HCT116 (cell line): Measurements from ENCODE around the gene HMCN2. TPM values are rescaled to one million over a fixed set of nuclear protein-coding genes. Genes with fewer than 3 reads are reported as not detected.

Experiments
- ATAC-seq: fragments of 200-7000 bp; cut with Tn5 transposase; 2 replicates; pipeline ENCODE4 v1.9.1; 2020; ENCODE audit warnings: mild to moderate bottlenecking, moderate library complexity
- BruUV-seq: library from RNA; stranded (reverse); fragments of 400-500 nt; replicated peaks from 2 replicates; lab custom pipeline; 2021; lab: Mats Ljungman, UMichigan
- CTCF ChIA-PET: fragments of 300-600 bp; sonication (Branson Sonifier 250); formaldehyde crosslinking; loops from one replicate; lab custom pipeline; 2021; ENCODE audit warnings: antibody characterized with exemption; lab: Charles Lee
- POLR2A ChIA-PET: fragments of 300-600, 350-600 bp; sonication (Branson Sonifier 250); formaldehyde crosslinking; loops from one replicate; lab custom pipeline; 2021; ENCODE audit warnings: antibody characterized with exemption; lab: Charles Lee
- RAD21 ChIA-PET, 2 experiments: fragments of 300-600 bp; sonication (Branson Sonifier 250); formaldehyde crosslinking; loops; one replicate each; lab custom pipeline; 2023; ENCODE audit warnings: low total read pairs in 2 of 2; ENCODE audit not compliant: uncharacterized antibody in 2 of 2, unreplicated experiment in 2 of 2, low non-redundant PET in 1 of 2; lab: Charles Lee
- DNase-seq: peaks from one replicate; pipeline ENCODE4 v3.0.0-alpha.2; 2010; ENCODE audit warnings: low read depth, low spot score
- H2AFZ ChIP-seq: fragments of 200-600 bp; shearing (Covaris generic), sonication (generic); 2 replicates; pipeline ENCODE4 v1.6.1; 2017; ENCODE audit warnings: low read depth, mixed run types, mixed read lengths, antibody characterized with exemption, low read length; ENCODE audit not compliant: poor library complexity, severe bottlenecking
- H3K27ac ChIP-seq: 2 replicates; pipeline ENCODE4 v1.5.1; 2012; ENCODE audit warnings: low read depth, low read length
- H3K27me3 ChIP-seq: fragments of 200-600 bp; sonication (generic); 2 replicates; pipeline ENCODE4 v1.6.1; 2016; ENCODE audit warnings: mixed run types, low read length, mixed read lengths; ENCODE audit not compliant: insufficient read depth
- H3K36me3 ChIP-seq, 2 experiments: fragments of 200-500 bp in 1 of 2; fragments of 200-600 bp in 1 of 2; sonication (Bioruptor generic) in 1 of 2; sonication (generic) in 1 of 2; 2 replicates each; pipeline versions ENCODE4 v1.5.1 to v1.6.1; 2014 to 2016; ENCODE audit warnings: low read length in 2 of 2, inconsistent platforms in 1 of 2, mixed read lengths in 1 of 2, mixed run types in 1 of 2; ENCODE audit not compliant: insufficient read depth in 2 of 2, control insufficient read depth in 1 of 2
- H3K4me1 ChIP-seq, 2 experiments: fragments of 200-600 bp in 1 of 2; sonication (generic) in 1 of 2; 2 replicates each; pipeline versions ENCODE4 v1.5.1 to v1.6.1; 2012 to 2017; ENCODE audit warnings: low read length in 2 of 2, inconsistent platforms in 1 of 2, mild to moderate bottlenecking in 1 of 2, mixed read lengths in 1 of 2, mixed run types in 1 of 2, moderate library complexity in 1 of 2; ENCODE audit not compliant: insufficient read depth in 2 of 2, control insufficient read depth in 1 of 2
- H3K4me2 ChIP-seq: fragments of 200-600 bp; sonication (generic); 2 replicates; pipeline ENCODE4 v1.6.1; 2017; ENCODE audit warnings: mixed run types, low read length, mixed read lengths
- H3K4me3 ChIP-seq, 2 experiments: fragments of 200-600 bp in 1 of 2; sonication (generic) in 1 of 2; replicated peaks in 1 of 2; 2 replicates each; pipeline ENCODE4 v1.5.1; 2011 to 2016; ENCODE audit warnings: low read length in 2 of 2, control low read depth in 1 of 2, low read depth in 1 of 2, mild to moderate bottlenecking in 1 of 2, mixed read lengths in 1 of 2, mixed run types in 1 of 2
- H3K79me2 ChIP-seq: fragments of 200-600 bp; sonication (generic); 2 replicates; pipeline ENCODE4 v1.6.1; 2017; ENCODE audit warnings: mild to moderate bottlenecking, mixed run types, low read length, moderate library complexity, mixed read lengths; ENCODE audit not compliant: insufficient read depth
- H3K9ac ChIP-seq: fragments of 200-600 bp; sonication (generic); 2 replicates; pipeline ENCODE4 v1.6.1; 2016; ENCODE audit warnings: low read length, mixed read lengths
- H3K9me2 ChIP-seq: fragments of 200-600 bp; sonication (generic), shearing (Covaris generic); 2 replicates; pipeline ENCODE4 v1.6.1; 2017; ENCODE audit warnings: mixed run types, mild to moderate bottlenecking, moderate library complexity; ENCODE audit not compliant: insufficient read depth
- H3K9me3 ChIP-seq, 2 experiments: fragments of 200-500 bp in 1 of 2; fragments of 200-600 bp in 1 of 2; sonication (Bioruptor generic) in 1 of 2; sonication (generic) in 1 of 2; 2 replicates each; pipeline ENCODE4 v1.6.1; 2014 to 2017; ENCODE audit warnings: low read length in 2 of 2, mixed read lengths in 2 of 2, inconsistent platforms in 1 of 2, low read depth in 1 of 2, mild to moderate bottlenecking in 1 of 2, mixed run types in 1 of 2, moderate library complexity in 1 of 2; ENCODE audit not compliant: control insufficient read depth in 1 of 2, insufficient read depth in 1 of 2
- H4K20me1 ChIP-seq: fragments of 200-600 bp; sonication (generic), shearing (Covaris generic); 2 replicates; pipeline ENCODE4 v1.6.1; 2017; ENCODE audit warnings: mixed run types, mild to moderate bottlenecking, moderate library complexity; ENCODE audit not compliant: insufficient read depth
- CBX3 ChIP-seq: IDR thresholded peaks from 2 replicates; pipeline ENCODE4 v1.6.1; 2012; ENCODE audit warnings: low read depth
- CEBPB ChIP-seq: IDR thresholded peaks from 2 replicates; pipeline ENCODE4 v1.6.1; 2012; ENCODE audit warnings: low read depth
- EGR1 ChIP-seq: IDR thresholded peaks from 2 replicates; pipeline ENCODE4 v1.6.1; 2012; ENCODE audit warnings: low read depth
- ELF1 ChIP-seq: IDR thresholded peaks from 2 replicates; pipeline ENCODE4 v1.6.1; 2012; ENCODE audit warnings: low read depth, borderline replicate concordance
- EZH2 ChIP-seq: fragments of 200-600 bp; sonication (generic); IDR thresholded peaks from 2 replicates; pipeline ENCODE4 v1.6.1; 2017; ENCODE audit warnings: antibody characterized with exemption, mixed run types
- FOSL1 ChIP-seq: IDR thresholded peaks from 2 replicates; pipeline ENCODE4 v1.6.1; 2012; ENCODE audit warnings: low read depth
- POLR2A ChIP-seq: IDR thresholded peaks from 2 replicates; pipeline ENCODE4 v1.7.0; 2011; ENCODE audit warnings: borderline replicate concordance; ENCODE audit not compliant: insufficient read depth, insufficient read length; ENCODE audit errors: extremely low read depth
- POLR2AphosphoS5 ChIP-seq: IDR thresholded peaks from 2 replicates; pipeline ENCODE4 v1.6.1; 2011; ENCODE audit warnings: mild to moderate bottlenecking, low read depth, low read length, moderate library complexity
- RAD21 ChIP-seq: IDR thresholded peaks from 2 replicates; pipeline ENCODE4 v1.6.1; 2012; ENCODE audit warnings: low read depth, mild to moderate bottlenecking
- SIN3A ChIP-seq: IDR thresholded peaks from 2 replicates; pipeline ENCODE4 v1.6.1; 2012; ENCODE audit warnings: low read depth
- SP1 ChIP-seq: IDR thresholded peaks from 2 replicates; pipeline ENCODE4 v1.6.1; 2012; ENCODE audit warnings: low read depth
- SRF ChIP-seq: IDR thresholded peaks from 2 replicates; pipeline ENCODE4 v1.6.1; 2012; ENCODE audit warnings: low read depth
- TCF7L2 ChIP-seq: IDR thresholded peaks from 2 replicates; pipeline ENCODE4 v1.7.0; 2011; ENCODE audit warnings: borderline replicate concordance, inconsistent platforms; ENCODE audit not compliant: insufficient read depth, insufficient read length; ENCODE audit errors: extremely low read depth
- YY1 ChIP-seq: IDR thresholded peaks from 2 replicates; pipeline ENCODE4 v1.6.1; 2011; ENCODE audit warnings: low read length, low read depth, moderate library complexity, mild to moderate bottlenecking; ENCODE audit not compliant: insufficient replicate concordance; ENCODE audit errors: extremely low read depth
- ZNF274 ChIP-seq: fragments of 200-500 bp; sonication (Bioruptor generic); IDR thresholded peaks from 2 replicates; pipeline ENCODE4 v1.6.1; 2014; ENCODE audit warnings: mild to moderate bottlenecking, low read depth, low read length, inconsistent platforms
- intact Hi-C: fragments of 100-400 bp; cut with micrococcal nuclease; formaldehyde crosslinking; loops from 2 replicates; pipeline ENCODE4 v1.10.0; 2022
- total RNA-seq: library from RNA; stranded (reverse); gene quantifications from one replicate; pipeline ENCODE4 v1.2.1, GENCODE V29; 2021; ENCODE audit not compliant: unreplicated experiment
- TF ChIP-seq, protein P1 (sequence below): IDR thresholded peaks from 2 replicates; pipeline ENCODE4 v1.6.1; 2012; ENCODE audit warnings: low read depth
- TF ChIP-seq, protein P2 (sequence below), 3 experiments: fragments of 200-600 bp in 1 of 3; sonication (generic) in 1 of 3; IDR thresholded peaks in 2 of 3; conservative IDR thresholded peaks in 1 of 3; 2 replicates each; pipeline ENCODE4 v1.5.1; 2012 to 2017; ENCODE audit warnings: low read depth in 2 of 3, low read length in 2 of 3, antibody characterized with exemption in 1 of 3, borderline replicate concordance in 1 of 3, control low read depth in 1 of 3, mild to moderate bottlenecking in 1 of 3, mixed read lengths in 1 of 3, mixed run types in 1 of 3, moderate library complexity in 1 of 3; ENCODE audit not compliant: insufficient read depth in 1 of 3
- TF ChIP-seq, protein P3 (sequence below): IDR thresholded peaks from 2 replicates; pipeline ENCODE4 v1.6.1; 2012

Gene HMCN2
- total RNA-seq, 1 experiment from 2014 or later, result 0.22 TPM

DNA sequence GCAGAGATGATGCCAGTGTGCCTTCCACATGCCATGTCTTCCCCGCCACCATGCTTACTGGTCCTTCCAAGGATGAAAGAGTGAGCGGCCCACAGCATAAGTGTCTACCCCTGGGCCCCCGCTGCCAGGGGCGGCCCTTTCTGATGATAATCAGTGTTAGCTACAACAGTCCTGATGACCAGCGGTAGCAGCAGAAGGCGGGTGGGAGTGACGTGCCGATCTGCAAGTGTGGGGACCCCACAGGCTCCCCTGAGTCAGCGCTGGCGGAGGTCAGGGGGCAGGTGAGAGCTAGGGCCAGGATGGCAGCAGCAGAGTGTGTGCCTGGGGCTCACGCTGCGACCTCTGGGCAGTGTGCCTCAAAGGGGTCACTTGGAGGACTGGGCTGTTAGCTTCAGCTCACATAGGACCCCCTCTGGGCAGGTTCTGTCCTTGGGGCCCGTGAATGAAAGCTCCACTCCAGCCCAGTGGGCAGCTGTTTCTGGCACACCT lies 80.4 kb downstream of the HMCN2 start:
- Histone ChIP-seq H3K79me2 (no peaks in the 10 kb centered on the region), H3K9ac (no peak overlapping the region), H3K27ac (no peak overlapping the region), H4K20me1 (no peaks in the 10 kb centered on the region), H3K4me3 (no peak overlapping the region), H3K9me2 (no peaks in the 10 kb centered on the region), H3K4me2 (no peak overlapping the region), H3K4me1 (no peaks in the 10 kb centered on the region; a peak in 1 of 4 replicates), H2AFZ (no peak overlapping the region), H3K36me3 (no peaks in the 10 kb centered on the region), H3K27me3 (no peaks in the 10 kb centered on the region), H3K9me3 (no peaks in the 10 kb centered on the region)
- intact Hi-C loops, result no loop called here
- ChIA-PET POLR2A (no interaction called here), CTCF (interaction anchor here (0.7 kb wide), 1 partner anchor 237 kb away, joined by 3 read pairs; no protein-coding TSS in a partner anchor), RAD21 (no interaction called here)
- BruUV-seq, result no TSS peak
- DNase-seq (no peak), ATAC-seq (no peak)
- TF ChIP-seq EZH2 (no peak), YY1 (no peak), FOSL1 (no peak), TCF7L2 (no peak), ZNF274 (no peak), POLR2AphosphoS5 (no peak), POLR2A (no peak), SP1 (no peak), RAD21 (no peak), CBX3 (no peak), SIN3A (no peak), EGR1 (no peak), SRF (no peak), CEBPB (no peak), ELF1 (no peak)
- TF ChIP-seq, protein P1, sequence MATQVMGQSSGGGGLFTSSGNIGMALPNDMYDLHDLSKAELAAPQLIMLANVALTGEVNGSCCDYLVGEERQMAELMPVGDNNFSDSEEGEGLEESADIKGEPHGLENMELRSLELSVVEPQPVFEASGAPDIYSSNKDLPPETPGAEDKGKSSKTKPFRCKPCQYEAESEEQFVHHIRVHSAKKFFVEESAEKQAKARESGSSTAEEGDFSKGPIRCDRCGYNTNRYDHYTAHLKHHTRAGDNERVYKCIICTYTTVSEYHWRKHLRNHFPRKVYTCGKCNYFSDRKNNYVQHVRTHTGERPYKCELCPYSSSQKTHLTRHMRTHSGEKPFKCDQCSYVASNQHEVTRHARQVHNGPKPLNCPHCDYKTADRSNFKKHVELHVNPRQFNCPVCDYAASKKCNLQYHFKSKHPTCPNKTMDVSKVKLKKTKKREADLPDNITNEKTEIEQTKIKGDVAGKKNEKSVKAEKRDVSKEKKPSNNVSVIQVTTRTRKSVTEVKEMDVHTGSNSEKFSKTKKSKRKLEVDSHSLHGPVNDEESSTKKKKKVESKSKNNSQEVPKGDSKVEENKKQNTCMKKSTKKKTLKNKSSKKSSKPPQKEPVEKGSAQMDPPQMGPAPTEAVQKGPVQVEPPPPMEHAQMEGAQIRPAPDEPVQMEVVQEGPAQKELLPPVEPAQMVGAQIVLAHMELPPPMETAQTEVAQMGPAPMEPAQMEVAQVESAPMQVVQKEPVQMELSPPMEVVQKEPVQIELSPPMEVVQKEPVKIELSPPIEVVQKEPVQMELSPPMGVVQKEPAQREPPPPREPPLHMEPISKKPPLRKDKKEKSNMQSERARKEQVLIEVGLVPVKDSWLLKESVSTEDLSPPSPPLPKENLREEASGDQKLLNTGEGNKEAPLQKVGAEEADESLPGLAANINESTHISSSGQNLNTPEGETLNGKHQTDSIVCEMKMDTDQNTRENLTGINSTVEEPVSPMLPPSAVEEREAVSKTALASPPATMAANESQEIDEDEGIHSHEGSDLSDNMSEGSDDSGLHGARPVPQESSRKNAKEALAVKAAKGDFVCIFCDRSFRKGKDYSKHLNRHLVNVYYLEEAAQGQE, result no peak
- TF ChIP-seq, protein P2, sequence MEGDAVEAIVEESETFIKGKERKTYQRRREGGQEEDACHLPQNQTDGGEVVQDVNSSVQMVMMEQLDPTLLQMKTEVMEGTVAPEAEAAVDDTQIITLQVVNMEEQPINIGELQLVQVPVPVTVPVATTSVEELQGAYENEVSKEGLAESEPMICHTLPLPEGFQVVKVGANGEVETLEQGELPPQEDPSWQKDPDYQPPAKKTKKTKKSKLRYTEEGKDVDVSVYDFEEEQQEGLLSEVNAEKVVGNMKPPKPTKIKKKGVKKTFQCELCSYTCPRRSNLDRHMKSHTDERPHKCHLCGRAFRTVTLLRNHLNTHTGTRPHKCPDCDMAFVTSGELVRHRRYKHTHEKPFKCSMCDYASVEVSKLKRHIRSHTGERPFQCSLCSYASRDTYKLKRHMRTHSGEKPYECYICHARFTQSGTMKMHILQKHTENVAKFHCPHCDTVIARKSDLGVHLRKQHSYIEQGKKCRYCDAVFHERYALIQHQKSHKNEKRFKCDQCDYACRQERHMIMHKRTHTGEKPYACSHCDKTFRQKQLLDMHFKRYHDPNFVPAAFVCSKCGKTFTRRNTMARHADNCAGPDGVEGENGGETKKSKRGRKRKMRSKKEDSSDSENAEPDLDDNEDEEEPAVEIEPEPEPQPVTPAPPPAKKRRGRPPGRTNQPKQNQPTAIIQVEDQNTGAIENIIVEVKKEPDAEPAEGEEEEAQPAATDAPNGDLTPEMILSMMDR (IDR thresholded peaks at IDR 0.05 in 2 of 3, conservative IDR thresholded peaks at IDR 0.05 in 1 of 3; ENCODE audit: borderline replicate concordance in 1 of 3, insufficient read depth in 1 of 3, low read depth in 2 of 3, low read length in 2 of 3), result no peak
- TF ChIP-seq, protein P3, sequence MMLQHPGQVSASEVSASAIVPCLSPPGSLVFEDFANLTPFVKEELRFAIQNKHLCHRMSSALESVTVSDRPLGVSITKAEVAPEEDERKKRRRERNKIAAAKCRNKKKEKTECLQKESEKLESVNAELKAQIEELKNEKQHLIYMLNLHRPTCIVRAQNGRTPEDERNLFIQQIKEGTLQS, result no peak
